Stimulated activated naive CD4-positive, alpha-beta T cell (primary cell): Measurements from ENCODE around the gene DBNDD1.
A peak's percentile ranks its signal among the peaks of the same experiment; 100 is the strongest.

Source experiments
- DNase-seq, 6 experiments: peaks; one replicate each; lab custom pipeline; 2025; lab: John Stamatoyannopoulos, UW

Gene DBNDD1

DNA sequence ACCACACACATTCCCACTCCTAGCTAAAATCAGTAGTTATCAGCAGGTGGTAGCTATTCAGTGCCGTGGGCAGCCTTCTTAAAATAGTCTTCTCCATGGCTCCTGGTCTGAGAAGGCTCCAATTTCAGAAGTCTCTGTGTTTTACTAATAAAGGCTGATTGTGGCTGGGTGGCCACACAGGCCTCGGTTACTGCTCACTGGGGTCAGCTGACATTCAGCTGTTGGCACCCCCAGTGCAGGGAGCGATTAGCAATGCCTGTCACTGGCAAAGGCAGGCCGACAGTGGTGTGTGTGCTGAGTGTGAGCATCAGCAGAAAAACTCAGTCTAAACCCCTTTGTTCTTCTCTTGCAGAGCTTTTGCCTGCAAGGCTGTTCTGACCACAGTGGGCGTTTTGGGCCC lies 16.6 kb upstream of the DBNDD1 start:
- DNase-seq, result no peak

DNA sequence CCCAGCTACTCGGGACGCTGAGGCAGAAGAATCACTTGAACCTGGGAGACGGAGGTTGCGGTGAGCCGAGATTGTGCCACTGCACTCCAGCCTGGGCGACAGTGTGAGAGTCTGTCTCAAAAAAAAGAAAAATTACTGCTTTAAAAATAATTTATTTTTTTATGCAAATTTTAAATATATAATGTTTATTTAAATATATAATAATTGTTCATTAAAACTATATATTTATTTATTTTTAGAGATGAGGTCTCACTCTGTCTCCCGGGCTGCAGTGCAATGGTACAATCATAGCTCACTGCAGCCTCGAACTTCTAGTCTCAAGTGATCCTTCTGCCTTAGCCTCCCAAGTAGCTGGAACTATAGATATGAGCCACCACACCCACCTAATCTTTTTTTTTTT lies 15.2 kb upstream of the DBNDD1 start:
- no peak for DNase-seq

GRCh38 chr16:90033387-90033786 lies 14.1 kb upstream of the DBNDD1 start:
- DNase-seq, result no peak

- no peak for DNase-seq
Observed at GRCh38 chr16:90032674-90033331, 13.5 kb upstream of the DBNDD1 start.

DNA sequence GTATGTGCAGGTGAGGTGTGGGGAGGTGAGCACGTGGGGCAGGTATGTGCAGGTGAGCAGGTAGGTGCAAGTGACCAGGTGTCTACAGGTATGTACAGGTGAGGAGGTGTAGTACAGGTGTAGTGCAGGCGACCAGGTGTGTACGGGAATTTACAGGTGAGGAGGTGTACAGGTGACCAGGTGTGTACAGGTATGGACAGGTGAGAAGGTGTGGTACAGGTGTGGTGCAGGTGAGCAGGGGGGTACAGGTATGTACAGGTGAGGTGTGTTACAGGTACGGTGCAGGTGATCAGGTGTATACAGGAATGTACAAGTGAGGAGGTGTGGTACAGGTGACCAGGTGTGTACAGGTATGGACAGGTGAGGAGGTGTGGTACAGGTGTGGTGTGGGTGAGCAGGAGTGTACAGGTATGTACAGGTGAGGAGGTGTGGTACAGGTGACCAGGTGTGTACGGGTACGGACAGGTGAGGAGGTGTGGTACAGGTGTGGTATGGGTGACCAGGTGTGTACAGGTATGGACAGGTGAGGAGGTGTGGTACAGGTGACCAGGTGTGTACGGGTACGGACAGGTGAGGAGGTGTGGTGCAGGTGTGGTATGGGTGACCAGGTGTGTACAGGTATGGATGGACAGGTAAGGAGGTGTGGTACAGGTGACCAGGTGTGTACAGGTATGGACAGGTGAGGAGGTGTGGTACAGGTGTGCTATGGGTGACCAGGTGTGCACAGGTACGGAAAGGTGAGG lies 12.8 kb upstream of the DBNDD1 start:
- DNase-seq, result no peak

DNA sequence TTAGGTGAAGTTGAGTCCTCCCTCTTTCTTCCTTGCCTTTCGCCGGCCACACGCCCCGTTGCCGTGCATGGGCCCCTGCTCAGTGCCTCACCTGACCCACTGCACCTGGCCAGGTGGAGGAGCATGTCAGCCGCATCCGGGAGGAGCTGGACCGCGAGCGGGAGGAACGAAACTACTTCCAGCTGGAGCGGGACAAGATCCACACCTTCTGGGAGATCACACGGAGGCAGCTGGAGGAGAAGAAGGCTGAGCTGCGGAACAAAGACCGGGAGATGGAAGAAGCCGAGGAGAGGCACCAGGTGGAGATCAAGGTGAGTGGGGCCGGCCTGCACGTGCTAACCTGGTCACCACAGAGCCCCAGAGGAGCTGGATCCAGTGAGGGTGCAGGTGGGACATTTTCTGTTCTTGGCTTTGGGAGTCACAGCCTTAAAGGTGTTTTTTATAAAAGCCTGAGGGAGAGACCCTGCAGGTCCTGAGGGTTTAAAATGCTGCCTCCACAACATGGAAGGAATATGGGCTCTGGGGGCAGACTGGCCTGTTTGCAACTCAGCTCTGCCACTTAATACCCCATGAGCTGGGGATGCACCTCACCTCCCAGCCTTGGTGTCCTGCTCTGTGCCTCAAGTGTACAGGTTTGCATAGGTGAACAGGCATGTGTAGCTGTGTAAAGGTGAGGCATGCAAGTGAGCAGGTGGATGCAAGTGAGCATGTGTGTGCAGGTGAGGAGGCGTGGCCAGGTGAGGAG lies 12.1 kb upstream of the DBNDD1 start:
- no peak for DNase-seq

GRCh38 chr16:90028985-90029384 lies 9.7 kb upstream of the DBNDD1 start:
- DNase-seq, result no peak

GRCh38 chr16:90027611-90028010 lies 8.4 kb upstream of the DBNDD1 start:
- no peak for DNase-seq

- DNase-seq, result no peak
Observed at GRCh38 chr16:90026135-90026534, 6.9 kb upstream of the DBNDD1 start.

- no peak for DNase-seq
Observed at GRCh38 chr16:90023078-90023447, 3.8 kb upstream of the DBNDD1 start.

GRCh38 chr16:90022209-90023077 lies 3.2 kb upstream of the DBNDD1 start:
- DNase-seq, result peak; percentile 46 to 76 (median 64)

DNA sequence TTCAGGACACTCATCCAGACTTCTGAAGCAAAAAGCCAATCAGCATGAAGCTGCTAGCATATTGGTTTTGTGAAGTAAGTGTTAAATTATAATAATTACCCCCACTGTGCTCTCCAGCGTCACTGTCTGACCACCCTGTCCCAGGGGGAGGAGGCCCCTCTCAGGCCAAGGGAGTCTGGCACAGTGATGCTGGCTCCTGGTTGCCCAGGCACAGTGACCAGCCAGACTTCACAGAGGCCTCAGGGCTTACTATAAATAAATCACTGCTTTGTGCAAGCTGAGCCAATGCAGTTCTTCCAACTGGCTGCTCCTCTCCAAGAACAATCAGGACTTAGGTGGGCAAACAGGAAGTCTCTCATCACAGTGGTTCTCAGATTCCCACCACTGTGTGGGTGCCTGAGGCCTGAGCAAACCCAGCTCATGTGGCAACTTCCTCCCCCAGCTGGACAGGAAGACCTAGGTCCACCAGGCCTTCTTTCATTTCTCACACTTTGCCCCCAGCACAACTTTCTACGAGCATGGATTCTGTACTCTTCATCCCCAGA lies 1.7 kb upstream of the DBNDD1 start:
- no peak for DNase-seq

- no peak for DNase-seq
Observed at GRCh38 chr16:90020260-90020837, 1.1 kb upstream of the DBNDD1 start.

DNA sequence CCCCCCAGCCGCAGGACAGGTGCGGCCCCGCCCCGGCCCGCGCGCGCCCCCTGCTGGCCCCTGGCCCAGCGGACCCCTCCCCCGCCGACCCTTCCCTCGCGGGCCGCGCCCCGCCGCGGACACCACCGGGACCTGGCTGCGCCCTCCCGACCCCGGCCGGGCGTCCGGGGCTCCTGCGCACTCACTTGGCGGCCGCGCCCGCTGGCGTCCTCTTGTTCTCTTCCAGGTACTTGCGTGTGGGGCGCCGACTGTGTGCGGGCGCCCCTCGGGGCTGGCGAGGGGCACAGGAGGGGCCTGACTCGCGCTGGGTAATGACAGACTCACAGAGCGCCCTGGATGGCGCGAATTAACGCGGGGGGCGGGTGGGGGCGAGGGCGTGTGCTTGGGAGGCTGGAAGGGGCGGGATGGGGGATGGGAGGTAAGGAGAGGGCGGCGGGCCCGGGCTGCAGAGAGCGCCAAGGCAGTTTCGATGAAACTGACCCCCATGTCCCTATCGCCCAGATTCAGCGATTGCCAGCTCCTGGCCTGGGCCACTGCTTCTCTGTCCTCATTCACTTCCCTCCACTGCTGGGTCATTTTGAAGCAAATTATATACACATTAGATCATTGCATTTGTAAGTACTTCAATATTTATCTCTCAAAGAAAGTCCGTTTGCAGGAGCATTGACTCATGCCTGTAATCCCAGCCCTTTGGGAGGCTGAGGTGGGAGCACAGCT lies 445 bp upstream of the DBNDD1 start:
- DNase-seq, result peak; percentile 14 to 57 (median 48)

GRCh38 chr16:90018297-90018651 lies 982 bp downstream of the DBNDD1 start:
- DNase-seq, result no peak

- no peak for DNase-seq
Observed at GRCh38 chr16:90016339-90016950, 2.8 kb downstream of the DBNDD1 start.

GRCh38 chr16:90015586-90016338 lies 3.5 kb downstream of the DBNDD1 start:
- DNase-seq, result no peak

DNA sequence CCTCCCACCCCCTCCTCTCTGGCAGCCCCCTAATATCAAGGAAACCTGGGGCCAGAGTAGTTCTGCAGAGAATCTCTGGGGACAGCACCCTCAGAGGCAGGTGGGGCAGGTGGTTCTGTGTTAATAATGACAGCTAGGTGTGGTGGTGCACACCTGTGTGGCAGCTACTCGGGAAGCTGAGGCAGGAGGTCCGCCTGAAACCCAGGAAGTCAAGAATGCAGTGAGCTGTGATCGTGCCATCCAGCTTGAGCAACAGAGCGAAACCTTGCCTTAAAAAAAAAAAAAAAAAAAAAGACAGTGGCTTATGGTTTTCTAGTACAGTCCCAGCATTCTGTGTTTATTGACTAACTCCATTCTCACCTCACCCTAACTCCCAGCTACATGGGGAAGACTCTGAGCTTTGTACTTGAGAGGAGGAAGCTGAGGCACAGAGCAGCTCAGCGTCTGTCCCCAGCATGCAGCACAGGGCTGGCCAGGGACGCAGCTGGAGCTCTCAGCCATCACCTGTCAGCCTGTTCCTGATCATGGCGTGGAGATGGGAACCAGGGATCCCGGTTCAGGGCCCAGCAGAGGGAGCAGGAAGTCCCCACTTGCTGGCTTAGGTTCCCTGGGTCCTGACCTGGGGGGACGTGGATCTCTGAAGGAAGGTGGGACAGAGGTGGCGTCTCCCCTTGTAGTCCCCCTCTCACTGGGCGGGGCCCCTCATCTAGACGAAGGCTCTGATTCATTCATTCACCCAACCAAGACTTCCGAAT lies 6.1 kb downstream of the DBNDD1 start:
- no peak for DNase-seq

DNA sequence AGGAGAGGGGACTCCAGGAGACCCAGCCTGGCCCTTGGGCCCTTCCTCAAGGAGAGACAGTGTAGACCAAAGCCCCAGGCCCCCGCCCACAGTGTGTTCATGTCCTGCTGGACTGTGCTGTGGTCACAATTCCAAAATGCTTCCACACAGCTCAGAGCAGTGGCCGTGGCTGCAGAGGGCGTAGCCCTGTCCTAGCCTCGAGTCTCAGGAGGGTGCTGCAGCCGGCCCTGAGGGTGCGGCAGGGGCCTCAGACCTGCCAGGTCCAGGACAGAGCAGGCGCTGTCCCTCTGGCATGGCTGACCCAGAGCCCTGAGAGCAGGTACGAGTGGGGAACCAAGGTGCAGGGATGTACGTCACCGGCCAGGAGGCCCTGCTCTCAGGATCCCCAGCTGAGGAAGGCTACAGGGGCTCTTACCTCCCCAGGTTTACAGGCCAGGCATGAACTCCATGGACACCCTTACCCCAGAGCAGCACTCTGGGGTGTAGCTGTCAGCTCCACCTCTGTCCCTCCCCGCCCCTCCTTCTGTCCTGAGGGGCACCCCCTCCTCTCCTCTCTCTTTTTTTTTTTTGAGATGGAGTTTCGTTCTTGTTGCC lies 7.3 kb downstream of the DBNDD1 start:
- no peak for DNase-seq
